Activated T-cell treated with anti-CD3 and anti-CD28 coated beads for 4 hours (primary cell): ENCODE data around the gene MED22.
"Not testable (repeated sequence)": the region's sequence is repeated elsewhere in the genome, so short reads cannot be mapped to it uniquely, and the experiment has no call there.

Experiments
- DNase-seq: peaks from one replicate; pipeline ENCODE4 v3.0.0-alpha.2; 2020

The MED22 gene

GRCh38 chr9:133354766-133355165, 6.8 kb upstream of the MED22 start:
- DNase-seq = no peak

GRCh38 chr9:133353548-133353947, 5.6 kb upstream of the MED22 start:
- no peak for DNase-seq

- DNase-seq = no peak
Measured at GRCh38 chr9:133352635-133353340, 4.9 kb upstream of the MED22 start.

GRCh38 chr9:133351908-133352634, 4.1 kb upstream of the MED22 start:
- no peak for DNase-seq

- DNase-seq = no peak
Measured at GRCh38 chr9:133351526-133351907, 3.6 kb upstream of the MED22 start.

GRCh38 chr9:133349965-133350616, 2.2 kb upstream of the MED22 start:
- no peak for DNase-seq

- no peak for DNase-seq
Measured at GRCh38 chr9:133348718-133349573, 1.0 kb upstream of the MED22 start.

- DNase-seq = no peak
Measured at GRCh38 chr9:133347515-133347984, 381 bp downstream of the MED22 start.

GRCh38 chr9:133346021-133346785, 1.7 kb downstream of the MED22 start:
- DNase-seq = no peak

- no peak for DNase-seq
Measured at GRCh38 chr9:133345596-133345995, 2.3 kb downstream of the MED22 start.

- no peak for DNase-seq
Measured at GRCh38 chr9:133344979-133345378, 3.0 kb downstream of the MED22 start.

- no peak for DNase-seq
Measured at GRCh38 chr9:133344071-133344470, 3.9 kb downstream of the MED22 start.

GRCh38 chr9:133342570-133342969, 5.4 kb downstream of the MED22 start:
- no peak for DNase-seq

- DNase-seq = no peak
Measured at GRCh38 chr9:133342069-133342406, 5.9 kb downstream of the MED22 start.

- DNase-seq = no peak
Measured at GRCh38 chr9:133341369-133342068, 6.4 kb downstream of the MED22 start.

GRCh38 chr9:133340916-133341315, 7.0 kb downstream of the MED22 start:
- no peak for DNase-seq

GRCh38 chr9:133340256-133340655, 7.7 kb downstream of the MED22 start:
- no peak for DNase-seq

GRCh38 chr9:133339641-133340040, 8.3 kb downstream of the MED22 start:
- no peak for DNase-seq

- peak; percentile 90 for DNase-seq
Measured at GRCh38 chr9:133335924-133336811, 11.8 kb downstream of the MED22 start, which contains the start of gene SURF6. Gene SURF6 (minus strand): TSS chr9:133336188. CDS start chr9:133336132, 56 bp downstream.

GRCh38 chr9:133334888-133335287, 13.0 kb downstream of the MED22 start:
- DNase-seq = not testable (repeated sequence)
